ENCODE data around the gene SYNJ2. TPM values are rescaled to one million over a fixed set of nuclear protein-coding genes. Genes with fewer than 3 reads are reported as not detected.

Gene SYNJ2
- total and polyA plus RNA-seq, 2 donors (not counting 3 experiments of a cell fraction or from before 2014, with no cell fraction given): 35.1 to 78.2 TPM

DNA sequence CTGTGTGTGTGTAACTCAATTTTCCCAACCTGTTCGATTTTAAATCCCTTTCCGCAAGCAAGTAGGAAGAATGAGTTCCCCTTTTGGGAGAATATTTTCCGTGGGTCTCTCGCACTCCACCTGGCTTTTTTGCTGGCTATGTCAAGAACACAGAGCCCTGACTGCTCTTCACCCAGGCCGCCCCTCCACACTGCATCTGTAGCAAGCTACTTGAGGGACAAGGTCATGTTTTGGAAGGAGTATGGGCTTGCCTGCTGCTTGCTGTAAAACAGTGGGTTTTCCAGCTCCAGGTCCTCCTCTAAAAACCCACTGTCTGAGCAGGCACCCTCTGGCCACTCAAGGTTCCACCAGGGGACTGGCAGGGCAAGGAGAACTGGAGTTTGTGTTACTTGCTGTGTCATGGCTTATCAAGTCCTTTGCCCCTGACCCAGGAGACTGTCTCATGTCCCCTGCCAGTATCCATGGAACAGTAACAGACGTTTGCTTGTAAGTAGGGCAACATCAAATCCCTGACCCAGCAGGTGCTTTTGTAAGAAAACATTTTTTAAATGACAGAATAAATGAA, 35.5 kb upstream of the SYNJ2 start:
- POLR2A ChIA-PET: no interaction called here
- no peak for FAIRE-seq

More for the DNA sequence above, 35.5 kb upstream of the SYNJ2 start:
- H3K9me3 ChIP-seq (replicated peaks; ENCODE audit: control insufficient read depth, insufficient read depth, low read length): no peaks in the 10 kb centered on the region
- H3K9me1 ChIP-seq (replicated peaks; ENCODE audit: control insufficient read depth, extremely low read depth, insufficient read depth, low read length): no peaks in the 10 kb centered on the region
- CTCF ChIA-PET: no interaction called here
- no peak for TF ChIP-seq POLR2A (IDR thresholded peaks at IDR 0.05; ENCODE audit: low read depth, low read length)
- no peak for TF ChIP-seq JUN (IDR thresholded peaks at IDR 0.05; ENCODE audit: borderline replicate concordance, insufficient read depth, insufficient read length, low read depth)
- no peak for TF ChIP-seq POLR2AphosphoS5 (IDR thresholded peaks at IDR 0.05; ENCODE audit: insufficient read depth, low read depth, low read length)
- TF ChIP-seq EZH2 (IDR thresholded peaks at IDR 0.05; ENCODE audit: borderline replicate concordance, low read depth, low read length, severe bottlenecking): no peak
- TF ChIP-seq FOS (IDR thresholded peaks at IDR 0.05; ENCODE audit: borderline replicate concordance, insufficient read depth, low read length): no peak
- TF ChIP-seq, protein P1, sequence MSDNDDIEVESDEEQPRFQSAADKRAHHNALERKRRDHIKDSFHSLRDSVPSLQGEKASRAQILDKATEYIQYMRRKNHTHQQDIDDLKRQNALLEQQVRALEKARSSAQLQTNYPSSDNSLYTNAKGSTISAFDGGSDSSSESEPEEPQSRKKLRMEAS (IDR thresholded peaks at IDR 0.05; ENCODE audit: insufficient read depth, insufficient read length): no peak
- no peak for TF ChIP-seq MYC (IDR thresholded peaks at IDR 0.05; ENCODE audit: low read depth, low read length)
- TF ChIP-seq, protein P2, sequence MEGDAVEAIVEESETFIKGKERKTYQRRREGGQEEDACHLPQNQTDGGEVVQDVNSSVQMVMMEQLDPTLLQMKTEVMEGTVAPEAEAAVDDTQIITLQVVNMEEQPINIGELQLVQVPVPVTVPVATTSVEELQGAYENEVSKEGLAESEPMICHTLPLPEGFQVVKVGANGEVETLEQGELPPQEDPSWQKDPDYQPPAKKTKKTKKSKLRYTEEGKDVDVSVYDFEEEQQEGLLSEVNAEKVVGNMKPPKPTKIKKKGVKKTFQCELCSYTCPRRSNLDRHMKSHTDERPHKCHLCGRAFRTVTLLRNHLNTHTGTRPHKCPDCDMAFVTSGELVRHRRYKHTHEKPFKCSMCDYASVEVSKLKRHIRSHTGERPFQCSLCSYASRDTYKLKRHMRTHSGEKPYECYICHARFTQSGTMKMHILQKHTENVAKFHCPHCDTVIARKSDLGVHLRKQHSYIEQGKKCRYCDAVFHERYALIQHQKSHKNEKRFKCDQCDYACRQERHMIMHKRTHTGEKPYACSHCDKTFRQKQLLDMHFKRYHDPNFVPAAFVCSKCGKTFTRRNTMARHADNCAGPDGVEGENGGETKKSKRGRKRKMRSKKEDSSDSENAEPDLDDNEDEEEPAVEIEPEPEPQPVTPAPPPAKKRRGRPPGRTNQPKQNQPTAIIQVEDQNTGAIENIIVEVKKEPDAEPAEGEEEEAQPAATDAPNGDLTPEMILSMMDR (IDR thresholded peaks at IDR 0.05; ENCODE audit: extremely low read depth in 1 of 2, insufficient read depth in 1 of 2, low read depth in 1 of 2, low read length in 2 of 2): no peak
- no peak for TF ChIP-seq GATA2 (IDR thresholded peaks at IDR 0.05; ENCODE audit: insufficient read depth, insufficient read length, low read depth, low read length)
- no peaks in the 10 kb centered on the region for H3K79me2 ChIP-seq (ENCODE audit: control insufficient read depth, insufficient read depth, low read length)
- H3K27ac ChIP-seq (ENCODE audit: insufficient read depth, low read depth, low read length): no peak overlapping the region
- no peaks in the 10 kb centered on the region for H3K27me3 ChIP-seq (ENCODE audit: control insufficient read depth in 2 of 2, insufficient read depth in 2 of 2, low read length in 2 of 2)
- no peak overlapping the region for H3K9ac ChIP-seq (replicated peaks; ENCODE audit: extremely low read depth, insufficient read depth, low read length)
- BruUV-seq (replicated peaks): no TSS peak
- H3K36me3 ChIP-seq (ENCODE audit: control insufficient read depth in 2 of 2, extremely low read depth in 1 of 2, insufficient read depth in 2 of 2, low read length in 2 of 2): peaks cover 22 to 25% of the 10 kb centered on the region in 2 experiments
- H4K20me1 ChIP-seq (replicated peaks; ENCODE audit: control insufficient read depth, extremely low read depth, insufficient read depth, low read length): no peaks in the 10 kb centered on the region
- no peaks in the 10 kb centered on the region for H3K4me1 ChIP-seq (ENCODE audit: control insufficient read depth, extremely low read depth, insufficient read depth, low read length)
- dilution Hi-C loops (cut with MboI; ENCODE audit: extremely low pct_ligation_motif_present, low sequenced_read_pairs): no loop called here
- no peak overlapping the region for H3K4me3 ChIP-seq (replicated peaks in 1 of 3; ENCODE audit: insufficient read depth in 1 of 3, low read depth in 1 of 3, low read length in 3 of 3)
- intact Hi-C loops (cut with micrococcal nuclease): no loop called here
- no peak for DNase-seq (ENCODE audit: low read depth, low spot score)
- no peak overlapping the region for H3K4me2 ChIP-seq (ENCODE audit: insufficient read depth, low read length)
- H2AFZ ChIP-seq (ENCODE audit: low read depth, low read length): no peak overlapping the region
